ENCODE measurements around the gene H6PD. TPM values are rescaled to one million over a fixed set of nuclear protein-coding genes. Genes with fewer than 3 reads are reported as not detected.

H6PD gene
- total RNA-seq, 1 donor from 2014 or later, result 36.2 TPM

GRCh38 chr1:9309080-9309479, 74.5 kb downstream of the H6PD start:
- DNase-seq (ENCODE audit: low spot score, unreplicated experiment), result no peak
- H3K9me3 Mint-ChIP-seq (ENCODE audit: low read depth), result no peaks in the 10 kb centered on the region
- H3K36me3 Mint-ChIP-seq (ENCODE audit: insufficient read depth), result no peaks in the 10 kb centered on the region
- H3K4me1 Mint-ChIP-seq (ENCODE audit: low read depth), result no peaks in the 10 kb centered on the region
- TF ChIP-seq CTCF (IDR thresholded peaks at IDR 0.05; ENCODE audit: unreplicated experiment), result no peak
- no peak overlapping the region for H3K27ac Mint-ChIP-seq
- no peaks in the 10 kb centered on the region for H3K27me3 Mint-ChIP-seq
- no peak overlapping the region for H3K4me3 Mint-ChIP-seq (ENCODE audit: low read depth)

- H3K36me3 Mint-ChIP-seq (ENCODE audit: insufficient read depth), result no peaks in the 10 kb centered on the region
- no peak for TF ChIP-seq CTCF (IDR thresholded peaks at IDR 0.05; ENCODE audit: unreplicated experiment)
- no peak for DNase-seq (ENCODE audit: low spot score, unreplicated experiment)
- H3K4me1 Mint-ChIP-seq (ENCODE audit: low read depth), result no peaks in the 10 kb centered on the region
- no peak overlapping the region for H3K27ac Mint-ChIP-seq
- H3K27me3 Mint-ChIP-seq, result no peaks in the 10 kb centered on the region
- H3K9me3 Mint-ChIP-seq (ENCODE audit: low read depth), result no peaks in the 10 kb centered on the region
- H3K4me3 Mint-ChIP-seq (ENCODE audit: low read depth), result no peak overlapping the region
Measured at GRCh38 chr1:9309991-9310390, 75.4 kb downstream of the H6PD start.

- H3K4me1 Mint-ChIP-seq (ENCODE audit: low read depth), result no peaks in the 10 kb centered on the region
- H3K9me3 Mint-ChIP-seq (ENCODE audit: low read depth), result no peaks in the 10 kb centered on the region
- H3K27ac Mint-ChIP-seq, result peak overlapping the region; percentile 20
- no peak overlapping the region for H3K4me3 Mint-ChIP-seq (ENCODE audit: low read depth)
- TF ChIP-seq CTCF (IDR thresholded peaks at IDR 0.05; ENCODE audit: unreplicated experiment), result no peak
- H3K36me3 Mint-ChIP-seq (ENCODE audit: insufficient read depth), result no peaks in the 10 kb centered on the region
- no peaks in the 10 kb centered on the region for H3K27me3 Mint-ChIP-seq
- no peak for DNase-seq (ENCODE audit: low spot score, unreplicated experiment)
Measured at GRCh38 chr1:9311029-9311428, 76.5 kb downstream of the H6PD start.

- no peaks in the 10 kb centered on the region for H3K9me3 Mint-ChIP-seq (ENCODE audit: low read depth)
- no peaks in the 10 kb centered on the region for H3K27me3 Mint-ChIP-seq
- peak overlapping the region; percentile 20 for H3K27ac Mint-ChIP-seq
- H3K4me3 Mint-ChIP-seq (ENCODE audit: low read depth), result no peak overlapping the region
- no peaks in the 10 kb centered on the region for H3K36me3 Mint-ChIP-seq (ENCODE audit: insufficient read depth)
- no peak for DNase-seq (ENCODE audit: low spot score, unreplicated experiment)
- H3K4me1 Mint-ChIP-seq (ENCODE audit: low read depth), result no peaks in the 10 kb centered on the region
- no peak for TF ChIP-seq CTCF (IDR thresholded peaks at IDR 0.05; ENCODE audit: unreplicated experiment)
Measured at GRCh38 chr1:9311479-9311878, 76.9 kb downstream of the H6PD start.

- H3K36me3 Mint-ChIP-seq (ENCODE audit: insufficient read depth), result no peaks in the 10 kb centered on the region
Measured at GRCh38 chr1:9312168-9312720, 77.7 kb downstream of the H6PD start.

More at GRCh38 chr1:9312168-9312720, 77.7 kb downstream of the H6PD start:
- no peak for TF ChIP-seq CTCF (IDR thresholded peaks at IDR 0.05; ENCODE audit: unreplicated experiment)
- H3K27ac Mint-ChIP-seq, result no peak overlapping the region
- no peaks in the 10 kb centered on the region for H3K27me3 Mint-ChIP-seq
- H3K4me3 Mint-ChIP-seq (ENCODE audit: low read depth), result no peak overlapping the region
- H3K4me1 Mint-ChIP-seq (ENCODE audit: low read depth), result no peaks in the 10 kb centered on the region
- no peaks in the 10 kb centered on the region for H3K9me3 Mint-ChIP-seq (ENCODE audit: low read depth)
- no peak for DNase-seq (ENCODE audit: low spot score, unreplicated experiment)
